Calu3 (cell line): ENCODE data around the gene SH2D4B. TPM values are rescaled to one million over a fixed set of nuclear protein-coding genes. Genes with fewer than 3 reads are reported as not detected.
A peak's percentile ranks its signal among the peaks of the same experiment; 100 is the strongest.

ENCODE experiments used
- BruUV-seq: library from RNA; stranded (reverse); fragments of 400-500 nt; replicated peaks from 2 replicates; lab custom pipeline; 2021; lab: Mats Ljungman, UMichigan
- CTCF ChIA-PET: fragments of 300-600 bp; sonication (Branson Sonifier 250); formaldehyde crosslinking; loops from one replicate; lab custom pipeline; 2022; ENCODE audit warnings: antibody characterized with exemption; lab: Charles Lee
- DNase-seq: peaks from one replicate; pipeline ENCODE4 v3.0.0; 2022
- H3K27ac Mint-ChIP-seq: one replicate; pipeline ENCODE4 v1.8.0; 2022; ENCODE audit warnings: mixed read lengths; ENCODE audit not compliant: unreplicated experiment
- H3K27me3 Mint-ChIP-seq: one replicate; pipeline ENCODE4 v1.8.0; 2022; ENCODE audit warnings: mixed read lengths; ENCODE audit not compliant: unreplicated experiment
- H3K36me3 Mint-ChIP-seq: one replicate; pipeline ENCODE4 v1.8.0; 2022; ENCODE audit warnings: mild to moderate bottlenecking, moderate library complexity, mixed read lengths; ENCODE audit not compliant: insufficient read depth, unreplicated experiment
- H3K4me1 Mint-ChIP-seq: one replicate; pipeline ENCODE4 v1.8.0; 2022; ENCODE audit warnings: mild to moderate bottlenecking, low read depth, mixed read lengths; ENCODE audit not compliant: unreplicated experiment
- H3K4me3 Mint-ChIP-seq: one replicate; pipeline ENCODE4 v1.8.0; 2022; ENCODE audit warnings: mild to moderate bottlenecking, low read depth, moderate library complexity, mixed read lengths; ENCODE audit not compliant: unreplicated experiment
- H3K9me3 Mint-ChIP-seq: one replicate; pipeline ENCODE4 v1.8.0; 2022; ENCODE audit warnings: low read depth, mixed read lengths; ENCODE audit not compliant: unreplicated experiment
- CTCF ChIP-seq: fragments of 200-600 bp; IDR thresholded peaks from one replicate; pipeline ENCODE4 v1.8.0; 2022; ENCODE audit warnings: antibody characterized with exemption; ENCODE audit not compliant: unreplicated experiment
- intact Hi-C: fragments of 100-400 bp; cut with micrococcal nuclease; formaldehyde crosslinking; loops from one replicate; pipeline ENCODE4 v1.10.0; 2022; ENCODE audit not compliant: unreplicated experiment
- total RNA-seq: library from RNA; stranded (reverse); gene quantifications from 2 replicates; pipeline ENCODE4 v1.2.3, GENCODE V29; 2022

The SH2D4B gene
- total RNA-seq, 1 experiment from 2014 or later: not detected

GRCh38 chr10:80660266-80660665 lies 122.6 kb downstream of the SH2D4B start:
- DNase-seq: no peak
- no peak for TF ChIP-seq CTCF
- Mint-ChIP-seq H3K36me3 (no peaks in the 10 kb centered on the region), H3K27ac (no peak overlapping the region), H3K4me1 (no peaks in the 10 kb centered on the region), H3K4me3 (no peak overlapping the region), H3K9me3 (no peaks in the 10 kb centered on the region), H3K27me3 (peaks cover 36% of the 10 kb centered on the region)
- no TSS peak for BruUV-seq
- CTCF ChIA-PET: no interaction called here
- intact Hi-C loops: loop anchor here (5.0 to 10.0 kb wide), 3 partner anchors 192 to 445 kb away; no protein-coding TSS in a partner anchor

GRCh38 chr10:80660736-80661135 lies 123.0 kb downstream of the SH2D4B start:
- Mint-ChIP-seq H3K9me3 (no peaks in the 10 kb centered on the region), H3K27ac (no peak overlapping the region), H3K36me3 (no peaks in the 10 kb centered on the region), H3K27me3 (peaks cover 41% of the 10 kb centered on the region), H3K4me3 (no peak overlapping the region), H3K4me1 (peaks cover 4% of the 10 kb centered on the region)
- CTCF ChIA-PET: no interaction called here
- intact Hi-C loops: loop anchor here (5.0 to 10.0 kb wide), 3 partner anchors 192 to 444 kb away; no protein-coding TSS in a partner anchor
- no peak for TF ChIP-seq CTCF
- BruUV-seq: no TSS peak
- DNase-seq: no peak

- H3K36me3 Mint-ChIP-seq: no peaks in the 10 kb centered on the region
- CTCF ChIA-PET: interaction anchor here (1.9 kb wide), 1 partner anchor 168 kb away, joined by 5 read pairs; no protein-coding TSS in a partner anchor
- intact Hi-C loops: loop anchor here (5.0 to 10.0 kb wide), 3 partner anchors 191 to 443 kb away; no protein-coding TSS in a partner anchor
Measured at GRCh38 chr10:80661526-80661925, 123.8 kb downstream of the SH2D4B start.

GRCh38 chr10:80662429-80663261 lies 124.9 kb downstream of the SH2D4B start:
- Mint-ChIP-seq H3K27me3 (peaks cover 60% of the 10 kb centered on the region), H3K4me3 (peak overlapping the region; percentile 43), H3K4me1 (peaks cover 10% of the 10 kb centered on the region), H3K27ac (peak overlapping the region; percentile 18), H3K36me3 (no peaks in the 10 kb centered on the region), H3K9me3 (no peaks in the 10 kb centered on the region)
- DNase-seq: peak; percentile 93
- BruUV-seq: no TSS peak
- TF ChIP-seq CTCF: peak; percentile 89
- CTCF ChIA-PET: interaction anchor here (0.5 to 1.9 kb wide), 20 partner anchors 8 to 1158 kb away, joined by 3 to 8 read pairs (median 4); no protein-coding TSS in a partner anchor
- intact Hi-C loops: loop anchor here (1.0 to 10.0 kb wide), 5 partner anchors 190 to 442 kb away; no protein-coding TSS in a partner anchor

More at GRCh38 chr10:80661526-80661925, 123.8 kb downstream of the SH2D4B start:
- DNase-seq: no peak
- Mint-ChIP-seq H3K4me3 (no peak overlapping the region), H3K27me3 (peaks cover 49% of the 10 kb centered on the region), H3K27ac (no peak overlapping the region), H3K4me1 (peaks cover 10% of the 10 kb centered on the region), H3K9me3 (no peaks in the 10 kb centered on the region)
- BruUV-seq: no TSS peak
- TF ChIP-seq CTCF: no peak
